Stimulated activated CD4-positive, alpha-beta T cell treated with anti-CD3 and anti-CD28 coated beads, Interleukin-4, amount 100 ng/mL, for 1 hour (primary cell): ENCODE results near the gene SLC6A13.
"Not testable (repeated sequence)": the region's sequence is repeated elsewhere in the genome, so short reads cannot be mapped to it uniquely, and the experiment has no call there.

Experiments
- DNase-seq: peaks from one replicate; pipeline ENCODE4 v3.0.0-alpha.2; 2020

SLC6A13 gene

DNA sequence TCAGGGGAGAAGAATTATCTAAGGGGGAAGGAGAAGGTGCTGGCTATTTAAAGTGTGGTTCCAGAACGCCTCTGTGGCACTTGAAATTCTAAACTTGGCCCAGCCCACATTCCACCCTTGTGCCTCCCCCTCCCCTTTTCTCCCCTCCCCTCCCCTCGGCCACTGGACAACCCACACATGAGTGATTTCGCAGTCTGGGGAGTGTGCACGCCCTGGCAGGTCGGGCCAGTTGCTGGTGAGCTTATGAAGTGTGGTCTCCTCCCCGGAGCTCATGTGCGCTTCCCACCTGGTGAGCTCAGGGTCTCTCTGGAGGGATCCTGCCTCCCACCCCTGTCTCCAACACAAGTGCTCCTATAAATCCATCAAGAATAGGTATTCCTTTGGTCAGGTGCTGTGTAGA lies at the start of gene SLC6A13:
Gene SLC6A13 (minus strand): TSS at position 20 of the 400 bp plus-strand sequence. CDS start 2,784 bp downstream, outside the sequence.
- no peak for DNase-seq

DNA sequence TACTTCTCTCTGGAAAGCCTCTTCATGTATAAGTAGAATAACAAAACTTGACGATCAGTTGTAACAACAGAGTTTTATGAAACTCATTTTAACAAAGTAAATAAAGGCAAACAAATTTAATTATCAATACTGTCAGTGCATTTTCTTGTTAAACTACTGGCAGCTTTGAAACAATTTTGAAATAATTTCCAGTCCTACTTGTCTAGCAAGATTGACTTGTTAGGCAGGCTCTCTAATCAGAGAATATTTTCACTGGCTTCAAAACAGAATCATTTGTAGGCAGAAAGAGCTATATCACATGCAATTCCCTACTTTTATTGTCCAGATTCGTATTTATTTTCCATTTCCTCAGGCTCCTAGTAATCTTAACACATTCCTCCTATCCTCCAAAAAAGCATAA lies 45.9 kb upstream of the SLC6A13 start:
- DNase-seq, result no peak

DNA sequence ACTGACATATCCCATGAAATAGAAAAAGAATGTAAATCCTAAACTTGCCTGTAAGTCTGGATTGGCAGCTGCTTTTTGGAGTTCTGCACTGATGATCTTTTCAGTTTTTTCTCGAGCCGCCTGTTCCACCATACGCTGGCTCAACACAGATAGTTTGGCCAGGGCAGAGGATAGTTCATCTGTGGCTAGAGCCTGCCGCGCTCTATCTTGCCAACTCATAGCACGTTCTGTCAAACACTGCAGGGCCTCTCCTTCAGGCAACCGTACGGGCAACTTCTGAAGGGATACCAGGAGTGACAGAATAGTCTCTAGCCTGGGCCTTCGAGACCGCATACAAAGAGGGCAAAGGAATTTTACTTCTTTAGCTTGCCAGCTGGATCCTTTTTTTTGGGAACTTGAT lies 44.8 kb upstream of the SLC6A13 start:
- no peak for DNase-seq

DNA sequence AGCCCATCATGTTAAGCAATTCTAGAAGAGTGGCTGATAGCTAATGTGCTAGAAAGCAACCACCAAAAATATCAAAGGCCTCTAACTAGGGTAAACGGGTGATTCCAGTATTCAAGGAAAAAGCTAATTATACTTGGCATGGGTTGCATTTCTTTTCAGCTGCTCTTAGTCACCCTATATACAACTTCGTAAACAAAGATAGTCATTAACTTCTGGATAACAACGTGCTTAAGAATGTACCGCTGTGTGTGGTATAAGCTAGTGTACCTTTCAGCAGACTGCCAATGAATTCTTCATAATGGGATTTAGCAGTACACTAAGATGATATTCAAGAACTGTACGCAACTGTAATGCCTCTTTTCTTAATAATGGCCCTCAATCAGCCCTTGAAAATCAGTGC lies 42.2 kb upstream of the SLC6A13 start:
- DNase-seq, result no peak

DNA sequence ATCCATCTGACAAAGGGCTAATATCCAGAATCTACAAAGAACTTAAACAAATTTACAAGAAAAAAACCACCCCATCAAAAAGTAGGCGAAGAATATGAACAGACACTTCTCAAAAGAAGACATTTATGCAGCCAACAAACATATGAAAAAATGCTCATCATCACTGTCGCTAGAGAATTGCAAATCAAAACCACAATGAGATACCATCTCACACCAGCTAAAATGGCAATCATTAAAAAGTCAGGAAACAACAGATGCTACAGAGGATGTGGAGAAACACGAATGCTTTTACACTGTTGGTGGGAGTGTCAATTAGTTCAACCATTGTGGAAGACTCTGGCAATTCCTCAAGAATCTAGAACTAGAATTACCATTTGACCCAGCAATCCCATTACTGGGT lies 40.1 kb upstream of the SLC6A13 start:
- DNase-seq, result not testable (repeated sequence)

DNA sequence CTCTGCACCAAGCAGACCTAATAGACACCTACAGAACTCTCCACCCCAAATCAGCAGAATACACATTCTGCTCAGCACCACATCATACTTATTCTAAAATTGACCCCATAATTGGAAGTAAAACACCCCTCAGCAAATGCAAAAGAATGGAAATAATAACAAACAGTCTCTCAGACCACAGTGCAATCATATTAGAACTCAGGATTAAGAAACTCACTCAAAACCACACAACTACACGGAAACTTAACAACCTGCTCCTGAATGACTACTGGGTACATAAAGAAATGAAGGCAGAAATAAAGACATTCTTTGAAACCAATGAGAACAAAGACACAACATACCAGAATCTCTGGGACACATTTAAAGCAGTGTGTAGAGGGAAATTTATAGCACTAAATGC lies 37.5 kb upstream of the SLC6A13 start:
- DNase-seq, result not testable (repeated sequence)

DNA sequence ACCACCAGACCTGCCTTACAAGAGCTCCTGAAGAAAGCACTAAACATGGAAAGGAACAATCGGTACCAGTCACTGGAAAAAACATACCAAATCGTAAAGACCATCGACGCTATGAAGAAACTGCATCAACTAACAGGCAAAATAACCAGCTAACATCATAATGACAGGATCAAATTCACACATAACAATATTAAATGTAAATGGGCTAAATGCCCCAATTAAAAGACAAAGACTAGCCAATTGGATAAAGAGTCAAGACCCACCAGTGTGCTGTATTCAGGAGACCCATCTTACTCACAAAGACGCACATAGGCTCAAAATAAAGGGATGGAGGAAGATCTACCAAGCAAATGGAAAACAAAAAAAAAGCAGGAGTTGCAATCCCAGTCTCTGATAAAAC lies 36.9 kb upstream of the SLC6A13 start:
- DNase-seq, result not testable (repeated sequence)

DNA sequence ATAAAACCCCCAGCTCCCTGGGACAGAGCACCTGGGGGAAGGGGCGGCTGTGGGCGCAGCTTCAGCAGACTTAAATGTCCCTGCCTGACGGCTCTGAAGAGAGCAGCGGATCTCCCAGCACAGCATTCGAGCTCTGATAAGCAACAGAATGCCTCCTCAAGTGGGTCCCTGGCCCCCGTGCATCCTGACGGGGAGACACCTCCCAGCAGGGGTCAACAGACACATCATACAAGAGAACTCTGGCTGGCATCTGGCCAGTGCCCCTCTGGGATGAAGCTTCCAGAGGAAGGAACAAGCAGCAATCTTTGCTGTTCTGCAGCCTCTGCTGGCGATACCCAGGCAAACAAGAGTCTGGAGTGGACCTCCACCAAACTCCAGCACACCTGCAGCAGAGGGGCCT lies 35.4 kb upstream of the SLC6A13 start:
- DNase-seq, result not testable (repeated sequence)

DNA sequence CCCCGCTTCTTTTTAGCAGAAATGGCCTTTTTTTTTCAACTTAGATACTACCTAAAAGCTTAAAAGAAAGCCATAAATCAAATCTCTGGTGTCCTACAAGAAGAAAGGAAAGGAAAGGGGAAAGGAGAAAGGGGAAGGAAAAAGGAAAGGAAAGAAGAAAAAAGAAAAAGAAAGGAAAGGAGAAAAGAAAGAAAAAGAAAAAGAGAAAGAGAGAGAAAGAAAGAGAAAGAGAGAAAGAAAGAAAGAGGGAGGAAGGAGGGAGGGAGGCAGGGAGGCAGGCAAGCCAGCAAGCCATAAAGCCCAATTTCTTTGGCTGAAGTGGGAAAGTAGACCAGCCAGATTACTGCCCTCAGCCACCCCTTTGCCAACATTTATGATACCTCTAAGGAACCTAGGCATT lies 32.5 kb upstream of the SLC6A13 start:
- no peak for DNase-seq

DNA sequence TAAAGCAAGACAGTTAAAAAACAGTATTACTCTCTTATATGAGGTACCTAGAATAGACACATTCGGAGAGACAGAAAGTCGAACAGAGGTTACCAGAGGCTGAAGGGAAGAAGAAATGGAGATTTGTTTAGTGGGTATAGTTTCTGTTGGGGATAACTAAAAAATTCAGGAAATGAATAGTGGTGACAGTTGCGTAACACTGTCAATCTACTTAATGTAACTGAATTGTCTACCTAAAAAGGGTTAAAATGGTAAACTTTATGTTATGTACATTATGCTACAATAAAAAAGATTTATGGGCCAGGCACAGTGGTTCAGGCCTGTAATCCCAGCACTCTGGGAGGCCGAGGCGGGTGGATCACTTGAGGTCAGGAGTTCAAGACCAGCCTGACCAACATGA lies 30.6 kb upstream of the SLC6A13 start:
- no peak for DNase-seq

DNA sequence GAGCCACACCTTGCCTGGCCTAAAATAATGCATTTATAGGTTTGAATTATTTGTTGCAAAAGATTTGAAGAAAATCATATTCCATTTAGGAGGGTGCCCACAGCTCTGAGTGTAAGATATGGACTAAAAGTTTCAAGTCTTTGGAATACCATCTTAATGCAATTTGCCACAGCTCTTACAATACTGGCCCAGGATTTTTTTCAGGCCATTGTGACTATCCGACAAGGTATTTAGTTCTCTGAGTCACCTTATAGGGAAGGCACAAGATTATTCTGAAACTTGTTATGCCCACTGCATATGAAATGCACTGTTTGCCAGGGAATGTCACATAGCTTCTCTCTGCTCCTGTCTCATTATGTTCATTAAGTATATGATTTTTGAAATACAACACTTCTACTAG lies 29.6 kb upstream of the SLC6A13 start:
- no peak for DNase-seq

DNA sequence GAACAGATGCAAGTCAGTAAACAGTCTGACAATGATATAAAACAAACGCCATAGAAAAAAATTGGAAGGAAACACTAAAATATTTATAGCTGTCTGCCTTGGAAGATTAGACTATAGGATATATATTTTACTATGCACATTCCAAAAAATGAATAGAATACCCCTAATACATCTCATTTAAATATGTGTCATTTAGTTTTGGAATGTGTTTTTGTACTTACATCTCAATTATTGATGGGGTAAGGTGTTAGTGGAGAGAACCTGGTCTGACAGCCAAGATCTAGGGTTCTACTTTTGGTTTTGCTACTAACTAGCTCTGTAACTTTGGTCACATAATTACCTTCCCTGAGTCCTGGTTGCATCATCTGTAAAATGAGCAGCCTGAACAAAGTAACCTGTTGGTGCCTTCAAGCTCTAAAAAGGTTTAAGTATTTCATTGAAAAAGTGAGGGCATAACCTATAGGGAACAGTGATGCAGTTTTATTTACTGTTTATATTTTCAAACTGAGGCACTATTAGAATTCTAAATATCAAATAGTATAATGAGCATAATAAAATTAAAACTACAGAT lies 28.6 kb upstream of the SLC6A13 start:
- DNase-seq, result no peak

DNA sequence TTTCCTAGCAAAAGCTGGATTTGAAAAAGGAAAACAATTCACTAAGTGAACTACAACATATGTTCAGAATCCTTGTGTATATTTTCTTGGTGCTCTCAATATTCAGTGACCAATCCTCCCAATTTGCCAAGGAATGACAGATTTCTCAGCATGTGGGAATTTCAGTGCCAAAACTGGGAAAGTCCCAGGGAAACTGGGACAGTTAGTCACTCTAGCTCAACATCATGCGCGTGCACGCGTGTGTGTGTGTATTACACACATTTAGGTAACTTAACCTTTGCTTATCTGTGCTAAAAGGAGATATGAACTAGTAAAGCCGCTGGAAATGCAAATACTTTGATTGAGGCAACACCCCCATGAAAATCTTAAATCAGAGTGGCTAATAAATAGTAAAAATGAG lies 26.1 kb upstream of the SLC6A13 start:
- DNase-seq, result no peak

DNA sequence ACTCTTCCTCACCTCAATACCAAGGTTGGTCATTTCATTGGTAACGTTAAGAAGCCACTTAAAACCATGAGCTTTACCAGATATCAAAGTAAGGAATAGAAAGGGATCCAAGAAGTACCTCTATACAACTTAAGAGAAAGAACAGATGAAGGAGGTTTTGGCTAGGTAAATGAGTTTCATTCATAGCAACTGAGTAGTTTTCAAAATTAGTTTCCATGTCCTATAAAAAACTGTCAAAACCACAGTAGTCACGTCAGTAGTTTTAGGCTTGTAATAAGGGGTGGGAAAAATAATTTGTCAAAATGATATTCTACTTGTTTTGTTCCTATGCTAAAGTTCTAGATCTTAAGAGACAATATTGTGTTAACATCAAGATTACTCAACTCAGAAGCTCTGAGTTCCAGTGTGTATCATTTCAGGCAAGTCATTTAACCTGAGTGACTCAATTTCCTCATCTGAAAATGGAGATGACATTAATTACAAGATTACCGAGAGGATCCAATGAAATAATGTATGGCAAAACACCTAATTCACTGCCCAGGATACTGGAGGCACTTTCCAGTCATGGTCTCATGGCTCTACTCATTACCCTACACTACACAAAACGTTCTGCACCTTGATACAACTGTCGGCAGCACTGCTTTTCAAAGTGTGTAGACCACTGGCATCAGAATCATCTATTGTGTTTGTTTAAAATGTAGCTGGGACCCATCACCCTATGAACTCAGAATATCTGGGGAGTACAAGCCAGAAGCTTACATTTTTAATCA lies 24.1 kb upstream of the SLC6A13 start:
- no peak for DNase-seq

DNA sequence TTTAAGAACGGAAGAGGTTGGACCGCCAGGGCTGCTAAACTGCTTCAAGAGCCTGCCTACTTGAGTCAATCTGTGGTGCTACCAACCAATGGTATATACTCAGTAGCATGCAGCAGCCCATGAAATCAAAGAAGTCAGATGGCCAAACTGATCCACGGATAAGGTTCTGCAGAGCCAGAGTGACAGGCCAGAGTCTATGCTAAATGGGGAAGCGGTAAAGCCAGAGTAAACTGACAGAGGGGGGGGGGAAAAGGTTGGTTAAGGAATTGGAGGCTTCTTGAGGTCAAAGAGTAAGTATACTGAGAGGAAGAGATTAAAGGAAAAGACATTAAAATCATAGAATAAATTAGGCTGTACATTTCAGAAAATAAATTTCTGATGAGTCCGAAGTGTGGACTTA lies 15.4 kb upstream of the SLC6A13 start:
- no peak for DNase-seq

DNA sequence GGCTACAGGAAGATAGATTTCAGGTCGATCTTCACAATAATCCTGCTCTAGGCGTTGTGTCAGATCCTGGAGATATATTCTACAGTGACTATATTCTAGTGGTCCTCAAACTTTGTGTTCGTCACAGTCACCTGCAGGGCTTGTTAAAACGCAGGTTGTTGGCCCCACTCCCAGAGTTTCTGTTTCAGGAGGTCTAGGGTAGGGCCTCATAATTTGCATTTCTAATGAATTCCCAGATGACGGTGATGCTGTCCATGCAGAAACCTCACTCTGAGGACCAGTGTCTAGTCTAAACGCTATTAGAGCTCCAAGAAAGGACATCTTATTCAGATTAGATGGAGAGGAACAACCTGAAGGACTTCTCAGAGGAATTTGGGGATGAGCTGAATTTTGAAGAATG lies 13.2 kb upstream of the SLC6A13 start:
- DNase-seq, result no peak

DNA sequence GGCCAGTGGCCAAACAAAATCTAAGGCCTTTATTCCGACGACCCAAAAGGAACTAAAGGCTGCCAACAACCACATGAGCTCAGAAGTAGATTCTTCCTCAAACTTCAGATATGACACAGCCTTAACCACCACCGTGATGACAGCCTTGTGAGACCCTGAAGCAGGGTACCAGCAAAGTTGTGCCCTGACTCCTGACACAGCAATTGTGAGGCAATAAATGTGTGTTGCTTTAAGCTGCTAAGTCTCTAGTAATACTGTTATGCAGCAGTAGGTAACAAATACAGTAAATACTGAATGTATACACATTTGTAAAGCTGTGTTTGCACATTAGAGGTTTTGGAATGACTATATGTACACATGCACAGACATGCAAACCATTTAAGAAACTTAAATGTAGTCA lies 10.7 kb upstream of the SLC6A13 start:
- DNase-seq, result no peak

DNA sequence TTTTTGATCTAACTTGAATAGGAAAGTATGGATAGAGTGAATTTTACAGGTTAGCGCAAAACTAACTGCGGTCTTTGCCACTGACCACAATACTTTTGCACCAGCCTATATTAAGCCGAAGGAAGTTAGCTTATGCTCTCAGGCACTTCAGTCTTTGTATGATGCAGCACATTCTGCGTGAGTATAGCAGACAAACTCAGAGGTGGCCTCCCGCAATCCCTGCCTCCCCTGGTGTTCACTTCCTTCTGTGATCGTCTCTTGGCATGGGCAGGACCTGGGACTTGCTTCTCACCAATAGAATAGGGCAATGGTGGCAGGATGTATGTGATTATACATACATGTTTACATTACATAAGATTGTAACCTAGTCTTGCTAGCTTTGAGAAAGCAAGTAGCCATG lies 10.3 kb upstream of the SLC6A13 start:
- DNase-seq, result no peak

DNA sequence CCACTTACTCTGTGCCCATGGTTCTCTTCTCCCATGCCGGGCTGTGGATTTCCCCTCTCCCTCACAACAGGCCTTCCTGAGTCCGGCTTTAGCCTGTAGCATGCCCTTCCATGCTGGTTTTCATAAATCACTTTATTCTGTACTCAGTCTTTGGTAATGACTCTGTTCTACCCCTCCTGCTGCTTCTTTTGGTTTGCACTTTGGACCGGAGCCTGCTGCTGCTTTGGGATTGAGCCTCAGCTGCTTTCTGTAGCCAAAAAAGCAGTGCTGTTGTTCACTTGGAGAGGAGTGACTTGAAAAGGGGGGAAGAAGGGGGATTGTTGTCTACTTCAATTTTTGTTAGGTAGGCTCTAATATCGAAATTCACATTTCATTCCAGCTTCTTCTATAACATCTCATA lies 8.5 kb upstream of the SLC6A13 start:
- DNase-seq, result no peak

DNA sequence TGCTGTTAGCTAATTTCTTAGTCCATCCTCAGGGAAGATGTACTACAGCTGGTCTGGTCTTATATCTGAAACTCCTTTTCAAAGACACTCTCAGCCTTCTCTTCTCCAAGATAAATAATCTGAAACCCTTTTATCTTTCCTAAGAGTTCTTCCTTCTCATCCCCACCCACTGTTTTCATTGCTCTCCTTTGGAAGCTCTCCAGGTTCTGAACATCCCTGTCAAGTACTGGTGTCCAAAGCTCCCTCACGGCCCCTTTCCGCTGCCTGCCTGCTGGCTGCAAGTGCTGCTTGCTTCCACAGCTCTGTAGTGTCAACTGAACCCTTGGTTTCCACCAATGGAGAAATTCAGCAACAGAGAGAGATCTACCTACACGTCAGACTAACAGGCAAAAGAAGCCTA lies 6.6 kb upstream of the SLC6A13 start:
- DNase-seq, result no peak

DNA sequence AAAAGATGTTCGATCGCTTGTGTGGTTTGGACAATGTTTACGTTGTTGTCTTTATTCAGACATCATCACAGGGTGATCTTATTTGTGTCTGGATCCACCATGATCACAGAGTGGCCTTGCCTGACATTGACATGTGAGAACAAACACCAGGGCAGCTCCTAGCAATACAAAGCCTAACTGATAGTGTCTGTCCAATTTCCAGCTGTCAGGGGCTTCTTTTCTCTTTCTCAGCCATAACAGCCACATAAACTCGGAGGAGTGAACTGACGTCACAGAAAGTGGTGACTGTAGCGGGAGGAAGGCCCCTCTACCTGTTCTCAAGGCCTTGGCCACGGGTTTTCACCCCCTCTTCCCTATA lies 5.8 kb upstream of the SLC6A13 start:
- DNase-seq, result no peak

DNA sequence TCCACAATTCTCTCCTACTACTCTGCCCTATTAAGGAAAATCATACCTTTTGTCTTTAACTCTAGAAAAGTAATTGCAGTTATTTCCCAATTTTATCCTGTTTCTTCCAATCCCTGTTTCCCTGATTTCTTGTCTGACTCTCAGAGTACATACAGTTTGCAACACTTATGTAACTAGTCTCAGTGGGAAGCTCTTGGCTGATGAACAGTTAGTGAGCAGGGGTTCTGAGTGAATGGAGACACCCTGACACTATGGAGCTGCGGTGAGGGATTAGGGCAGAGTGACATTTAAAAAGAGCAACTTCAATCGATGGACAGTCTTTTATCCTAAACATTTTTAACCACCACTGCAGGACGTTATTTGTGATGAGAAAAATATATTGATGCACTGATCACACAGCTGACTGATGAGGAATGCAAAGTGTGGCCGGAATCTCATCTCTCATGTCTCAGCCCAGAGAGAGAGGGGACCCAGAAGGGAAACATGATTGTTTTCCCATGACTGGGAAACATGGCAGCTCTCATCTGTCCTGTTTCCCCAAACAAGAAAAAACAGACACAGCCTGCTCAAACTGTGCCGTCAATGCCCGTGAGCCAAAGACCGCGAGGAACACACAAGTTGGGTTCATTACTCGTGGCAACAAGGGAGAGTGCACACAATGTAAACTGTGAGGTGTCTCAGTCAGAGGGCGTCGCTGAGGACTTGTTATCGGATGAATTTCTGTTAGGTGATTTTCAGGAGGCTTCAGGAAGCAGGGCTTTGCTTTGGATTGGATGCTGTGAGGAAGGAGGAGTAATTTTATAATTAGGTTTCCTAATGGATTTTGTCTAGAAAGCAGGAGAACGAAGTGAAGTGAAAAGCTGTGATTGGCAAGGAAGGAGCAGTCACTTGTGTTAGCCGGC lies 5.2 kb upstream of the SLC6A13 start:
- no peak for DNase-seq

DNA sequence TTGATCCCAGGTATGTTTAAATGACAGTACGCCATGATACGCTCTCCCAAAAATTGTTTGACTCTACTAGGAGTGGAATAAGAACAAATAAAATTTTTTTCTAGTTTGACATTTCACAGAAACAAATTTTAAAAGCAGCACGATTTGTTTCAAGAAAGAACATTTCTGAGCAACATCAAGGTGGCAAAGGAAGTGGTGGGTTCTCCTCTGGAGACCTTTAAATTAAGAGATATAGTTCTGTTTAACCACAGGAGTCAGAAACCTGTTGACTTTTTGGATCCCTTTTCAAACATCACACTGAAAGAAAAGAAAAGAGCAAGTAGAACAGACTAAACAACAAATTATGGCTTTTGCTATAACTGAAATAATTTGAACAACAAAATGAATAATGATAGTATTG lies 2.5 kb upstream of the SLC6A13 start:
- no peak for DNase-seq

DNA sequence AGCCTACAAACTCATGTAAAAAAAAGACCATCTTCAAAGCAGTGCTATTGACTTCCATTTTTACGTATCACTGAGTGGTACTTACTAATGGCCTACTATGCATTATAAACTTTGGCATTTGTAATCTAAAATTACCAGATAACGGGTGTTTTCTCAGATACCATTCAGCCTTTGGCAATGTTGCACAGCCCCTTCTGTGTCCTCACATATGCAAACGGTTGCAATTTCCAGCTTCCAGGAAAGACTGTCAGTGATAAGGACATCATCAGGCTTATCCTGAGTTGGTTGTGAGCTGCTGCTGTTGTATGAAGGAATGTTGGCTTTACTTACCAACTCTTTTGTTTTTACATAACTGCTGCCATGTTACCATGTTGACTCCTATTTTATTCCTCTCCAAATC lies 1.6 kb upstream of the SLC6A13 start:
- no peak for DNase-seq
